HL-60 (cell line): Measurements from ENCODE around the gene ZFP1.

ENCODE experiments used
- DNase-seq, 2 experiments: peaks; one replicate each; pipeline ENCODE4 v3.0.0-alpha.2; 2010 to 2020; ENCODE audit warnings: low read depth in 1 of 2, low spot score in 1 of 2
- H3K27ac ChIP-seq: fragments of 250-450 bp; sonication (Bioruptor Pico); replicated peaks from 2 replicates; pipeline ENCODE4 v1.5.1; 2020; ENCODE audit warnings: mild to moderate bottlenecking, moderate library complexity
- H3K27me3 ChIP-seq: fragments of 250-450 bp; sonication (Bioruptor Pico); 2 replicates; pipeline ENCODE4 v1.5.1; 2021; ENCODE audit warnings: mild to moderate bottlenecking, moderate library complexity; ENCODE audit not compliant: insufficient read depth, poor library complexity, severe bottlenecking
- H3K4me3 ChIP-seq: replicated peaks from 2 replicates; pipeline ENCODE4 v1.5.1; 2011; ENCODE audit warnings: mild to moderate bottlenecking, control low read depth, low read length; ENCODE audit not compliant: insufficient read depth
- CTCF ChIP-seq: IDR thresholded peaks from one replicate; pipeline ENCODE4 v1.5.1; 2011; ENCODE audit warnings: low read length, control low read depth, inconsistent platforms; ENCODE audit not compliant: insufficient read depth
- GABPA ChIP-seq: IDR thresholded peaks from 2 replicates; pipeline ENCODE4 v1.6.1; 2012; ENCODE audit warnings: low read depth
- POLR2AphosphoS5 ChIP-seq: IDR thresholded peaks from 2 replicates; pipeline ENCODE4 v1.6.1; 2012; ENCODE audit warnings: low read depth
- REST ChIP-seq: IDR thresholded peaks from 2 replicates; pipeline ENCODE4 v1.6.1; 2012; ENCODE audit warnings: low read depth; ENCODE audit not compliant: insufficient replicate concordance
- SPI1 ChIP-seq: IDR thresholded peaks from 2 replicates; pipeline ENCODE4 v1.6.1; 2012; ENCODE audit warnings: low read depth, mild to moderate bottlenecking, borderline replicate concordance

The ZFP1 gene

GRCh38 chr16:75103994-75104393, 44.3 kb upstream of the ZFP1 start:
- Histone ChIP-seq H3K27me3 (no peaks in the 10 kb centered on the region), H3K4me3 (no peak overlapping the region), H3K27ac (no peak overlapping the region)
- no peak for DNase-seq
- no peak for TF ChIP-seq CTCF

GRCh38 chr16:75104836-75105235, 43.5 kb upstream of the ZFP1 start:
- no peaks in the 10 kb centered on the region for H3K27me3 ChIP-seq
- H3K27ac ChIP-seq, result peak overlapping the region; percentile 74
- H3K4me3 ChIP-seq, result no peak overlapping the region
- DNase-seq, result no peak
- TF ChIP-seq GABPA (no peak), SPI1 (no peak), POLR2AphosphoS5 (no peak), CTCF (no peak), REST (no peak)

GRCh38 chr16:75105306-75106061, 42.8 kb upstream of the ZFP1 start:
- peak; percentile 58 to 91 for DNase-seq
- Histone ChIP-seq H3K27ac (peak overlapping the region; percentile 74), H3K27me3 (no peaks in the 10 kb centered on the region), H3K4me3 (no peak overlapping the region)
- TF ChIP-seq POLR2AphosphoS5 (0 out of 2 replicates have a peak, but pooled peaks have one; percentile 15), REST (no peak), SPI1 (peak; percentile 51; the same call in 1 of the 2 replicates)

- Histone ChIP-seq H3K4me3 (no peak overlapping the region), H3K27me3 (no peaks in the 10 kb centered on the region), H3K27ac (peak overlapping the region; percentile 74)
- DNase-seq, result no peak
- TF ChIP-seq GABPA (no peak), REST (no peak), POLR2AphosphoS5 (no peak), SPI1 (no peak), CTCF (no peak)
These were observed 41.7 kb upstream of the ZFP1 start for GRCh38 chr16:75106351-75107274.
